GM23248 (cell line): ENCODE results near the gene DPP9. TPM values are rescaled to one million over a fixed set of nuclear protein-coding genes. Genes with fewer than 3 reads are reported as not detected.
"Not testable (repeated sequence)": the region's sequence is repeated elsewhere in the genome, so short reads cannot be mapped to it uniquely, and the experiment has no call there.

Source experiments
- DNase-seq: peaks from one replicate; pipeline ENCODE4 v3.0.0-alpha.2; 2015
- H2AFZ ChIP-seq: fragments of 200-600 bp; sonication (generic); 2 replicates; pipeline ENCODE4 v1.6.1; 2016; ENCODE audit warnings: antibody characterized with exemption
- H3F3A ChIP-seq: fragments of 200-600 bp; sonication (generic); 2 replicates; pipeline ENCODE4 v1.6.1; 2016; ENCODE audit warnings: mild to moderate bottlenecking, antibody characterized with exemption, mixed run types; ENCODE audit not compliant: insufficient read depth
- H3K27ac ChIP-seq: fragments of 200-600 bp; sonication (generic); 2 replicates; pipeline ENCODE4 v1.5.1; 2016; ENCODE audit warnings: mild to moderate bottlenecking
- H3K27me3 ChIP-seq: fragments of 200-600 bp; sonication (generic); replicated peaks from 2 replicates; pipeline ENCODE4 v1.6.1; 2016; ENCODE audit warnings: mild to moderate bottlenecking; ENCODE audit not compliant: insufficient read depth
- H3K36me3 ChIP-seq: fragments of 200-600 bp; sonication (generic); 2 replicates; pipeline ENCODE4 v1.6.1; 2016; ENCODE audit warnings: low read depth, mild to moderate bottlenecking
- H3K4me1 ChIP-seq: fragments of 200-600 bp; sonication (generic); 2 replicates; pipeline ENCODE4 v1.6.1; 2016; ENCODE audit warnings: mild to moderate bottlenecking; ENCODE audit not compliant: insufficient read depth
- H3K4me2 ChIP-seq: fragments of 200-600 bp; sonication (generic); one replicate; pipeline ENCODE4 v1.6.1; 2016; ENCODE audit warnings: mild to moderate bottlenecking; ENCODE audit not compliant: unreplicated experiment
- H3K4me3 ChIP-seq: fragments of 200-600 bp; sonication (generic); 2 replicates; pipeline ENCODE4 v1.5.1; 2016; ENCODE audit warnings: mild to moderate bottlenecking
- H3K79me2 ChIP-seq: fragments of 200-600 bp; sonication (generic); 2 replicates; pipeline ENCODE4 v1.6.1; 2016; ENCODE audit warnings: mild to moderate bottlenecking; ENCODE audit not compliant: insufficient read depth
- H3K9ac ChIP-seq: fragments of 200-600 bp; sonication (generic); 2 replicates; pipeline ENCODE4 v1.6.1; 2016; ENCODE audit warnings: mild to moderate bottlenecking
- H3K9me2 ChIP-seq: fragments of 200-600 bp; sonication (generic); 2 replicates; pipeline ENCODE4 v1.6.1; 2016; ENCODE audit warnings: mixed run types, mild to moderate bottlenecking, moderate library complexity; ENCODE audit not compliant: insufficient read depth
- H3K9me3 ChIP-seq: fragments of 200-600 bp; sonication (generic); one replicate; pipeline ENCODE4 v1.6.1; 2017; ENCODE audit warnings: low read depth
- H4K20me1 ChIP-seq: fragments of 200-600 bp; sonication (generic); 2 replicates; pipeline ENCODE4 v1.6.0; 2016; ENCODE audit not compliant: insufficient read depth
- EZH2 ChIP-seq: fragments of 200-600 bp; sonication (generic); IDR thresholded peaks from 2 replicates; pipeline ENCODE4 v1.6.1; 2018; ENCODE audit warnings: antibody characterized with exemption, mild to moderate bottlenecking; ENCODE audit not compliant: insufficient read depth, poor library complexity, severe bottlenecking
- EZH2phosphoT487 ChIP-seq: fragments of 200-600 bp; sonication (generic); IDR thresholded peaks from 2 replicates; pipeline ENCODE4 v1.6.1; 2018; ENCODE audit warnings: antibody characterized with exemption, moderate library complexity, mild to moderate bottlenecking, low read depth; ENCODE audit not compliant: insufficient read depth
- WGBS, 2 experiments: methylation state at CpG; one replicate each; pipeline ENCODE4 v1.1.6; 2015 to 2017; ENCODE audit warnings: low lambda C conversion rate in 2 of 2, low coverage in 1 of 2; ENCODE audit errors: missing lambda C conversion rate in 2 of 2; 5-methylcytosine and 5-hydroxymethylcytosine counted together
- in situ Hi-C: fragments of 300-500 bp; cut with MboI; formaldehyde crosslinking; loops from 2 replicates; pipeline ENCODE4 v1.15.0; 2020
- polyA plus RNA-seq: library from polyadenylated mRNA; unstranded; fragments of >200 nt; fragmentation: Nextera tagmentation; extraction: Ambion mirVana; gene quantifications from 2 replicates; pipeline ENCODE4 v1.2.1, GENCODE V29; 2016
- total RNA-seq: library from RNA; depleted of rRNA; stranded (reverse); fragments of >200 nt; shearing (Covaris generic); gene quantifications from 2 replicates; pipeline ENCODE4 v1.2.3, GENCODE V29; 2014

DPP9 gene
- total and polyA plus RNA-seq, 2 experiments from 2014 or later: 33.0 to 50.3 TPM

DNA sequence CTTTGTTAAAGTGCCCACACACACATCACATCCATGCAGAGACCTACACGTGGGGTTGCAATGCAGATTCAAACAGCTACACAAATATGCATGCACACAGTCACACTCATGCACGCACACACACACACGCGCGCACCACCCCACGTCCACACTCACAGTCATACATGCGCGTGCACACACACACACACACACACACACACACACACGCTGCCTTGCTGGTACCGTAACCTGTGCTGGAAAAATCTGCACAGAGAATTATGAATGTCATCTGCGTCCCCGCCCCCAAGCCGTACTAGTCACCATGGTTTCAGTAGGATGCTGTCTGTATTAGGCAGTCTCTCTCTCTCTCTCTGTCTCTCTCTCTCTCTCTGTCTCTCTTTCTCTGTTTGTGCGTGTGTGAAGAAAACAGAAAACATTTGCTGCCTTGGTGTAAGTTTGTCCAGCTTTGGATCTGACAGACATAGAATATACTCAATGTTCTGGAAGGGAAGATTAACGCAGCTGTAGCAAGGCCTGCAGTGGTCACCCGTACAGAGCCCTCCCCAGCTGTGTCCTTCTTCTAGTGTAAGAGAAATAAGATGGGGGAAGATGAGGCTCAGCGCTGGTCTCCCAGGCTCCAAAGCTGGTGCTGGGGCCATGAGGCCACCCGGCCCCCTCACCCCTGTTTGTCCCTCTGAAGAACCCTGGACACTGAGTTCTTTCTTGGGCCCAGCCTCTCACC is 26.4 kb upstream of the DPP9 start:
- Histone ChIP-seq H3K9me3 (no peaks in the 10 kb centered on the region), H3F3A (peaks cover 2% of the 10 kb centered on the region; the same call in 1 of the 2 replicates), H2AFZ (no peak overlapping the region), H3K9me2 (no peaks in the 10 kb centered on the region), H3K36me3 (no peaks in the 10 kb centered on the region), H3K4me3 (no peak overlapping the region), H4K20me1 (no peaks in the 10 kb centered on the region), H3K4me1 (peaks cover 4% of the 10 kb centered on the region; the same call in 1 of the 2 replicates), H3K79me2 (no peaks in the 10 kb centered on the region), H3K27me3 (no peaks in the 10 kb centered on the region; the same call in 1 of the 2 replicates), H3K4me2 (no peak overlapping the region), H3K9ac (no peak overlapping the region), H3K27ac (no peak overlapping the region)
- in situ Hi-C loops: no loop called here
- TF ChIP-seq EZH2phosphoT487 (no peak), EZH2 (no peak)
- no peak for DNase-seq
- WGBS, 2 experiments: 59 to 61% methylated on average over 18 of the region's 18 CpGs

DNA sequence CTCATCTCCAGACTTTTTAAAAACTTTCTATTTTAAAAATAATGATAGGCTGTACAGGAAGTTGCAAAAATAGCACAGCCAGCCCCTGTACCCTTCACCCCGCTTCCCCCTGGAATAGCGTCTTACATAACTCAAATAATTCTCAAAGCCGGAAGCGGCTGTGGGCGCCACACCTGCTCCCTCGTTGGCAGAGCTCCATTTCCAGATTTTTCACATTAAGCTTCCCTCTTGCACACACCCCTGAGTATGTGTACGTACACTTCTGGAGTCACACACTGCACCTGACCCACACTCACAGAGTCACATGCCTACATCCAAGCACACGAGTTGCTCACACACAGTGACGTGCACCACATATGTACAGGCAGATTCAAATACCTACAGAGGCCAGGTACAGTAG is 24.9 kb upstream of the DPP9 start:
- no peaks in the 10 kb centered on the region for H3K36me3 ChIP-seq
- H3K9me3 ChIP-seq: no peaks in the 10 kb centered on the region
- peaks cover 9% of the 10 kb centered on the region for H3F3A ChIP-seq
- no peak overlapping the region for H3K27ac ChIP-seq
- no peaks in the 10 kb centered on the region; the same call in 1 of the 2 replicates for H3K27me3 ChIP-seq
- 45 to 56% methylated on average over 9 of the region's 9 CpGs for WGBS, 2 experiments
- H3K9me2 ChIP-seq: no peaks in the 10 kb centered on the region
- H2AFZ ChIP-seq: no peak overlapping the region
- H3K4me1 ChIP-seq: peaks cover 11% of the 10 kb centered on the region
- H3K4me2 ChIP-seq: no peak overlapping the region
- no peak for TF ChIP-seq EZH2
- no peak for TF ChIP-seq EZH2phosphoT487
- no peak for DNase-seq
- H3K9ac ChIP-seq: no peak overlapping the region
- H4K20me1 ChIP-seq: no peaks in the 10 kb centered on the region
- in situ Hi-C loops: no loop called here
- H3K4me3 ChIP-seq: no peak overlapping the region
- no peaks in the 10 kb centered on the region for H3K79me2 ChIP-seq

DNA sequence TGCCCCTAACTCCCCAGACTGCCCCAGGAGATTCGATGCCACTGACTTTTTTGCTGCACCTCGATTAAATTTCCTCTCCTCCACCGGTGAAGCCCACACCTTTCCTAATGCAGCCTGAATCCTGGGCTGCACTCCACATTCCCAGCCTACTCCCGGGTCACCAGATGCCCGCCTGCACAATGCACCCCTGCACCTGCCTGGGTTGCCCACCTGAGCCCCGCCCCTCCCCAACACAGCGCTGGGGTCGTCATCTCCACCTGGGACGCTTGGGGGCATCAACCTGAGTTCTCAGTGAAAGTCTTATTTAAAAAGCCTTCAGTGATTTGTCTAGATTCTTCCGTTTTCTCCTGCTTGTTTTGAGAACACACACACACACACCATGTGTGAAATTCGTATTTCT is 24.5 kb upstream of the DPP9 start:
- H3K9ac ChIP-seq: no peak overlapping the region
- H3K4me3 ChIP-seq: no peak overlapping the region
- H3K4me1 ChIP-seq: peaks cover 11% of the 10 kb centered on the region
- H3K27me3 ChIP-seq: no peaks in the 10 kb centered on the region; the same call in 1 of the 2 replicates
- TF ChIP-seq EZH2phosphoT487: no peak
- no peak for TF ChIP-seq EZH2
- DNase-seq: no peak
- no peak overlapping the region for H3K27ac ChIP-seq
- H3K9me3 ChIP-seq: no peaks in the 10 kb centered on the region
- no peak overlapping the region for H2AFZ ChIP-seq
- H3K4me2 ChIP-seq: no peak overlapping the region
- no peaks in the 10 kb centered on the region for H3K9me2 ChIP-seq
- H3F3A ChIP-seq: peaks cover 9% of the 10 kb centered on the region
- in situ Hi-C loops: no loop called here
- WGBS, 2 experiments: 45 to 47% methylated on average over 11 of the region's 11 CpGs
- no peaks in the 10 kb centered on the region for H3K79me2 ChIP-seq
- no peaks in the 10 kb centered on the region for H4K20me1 ChIP-seq
- H3K36me3 ChIP-seq: no peaks in the 10 kb centered on the region

DNA sequence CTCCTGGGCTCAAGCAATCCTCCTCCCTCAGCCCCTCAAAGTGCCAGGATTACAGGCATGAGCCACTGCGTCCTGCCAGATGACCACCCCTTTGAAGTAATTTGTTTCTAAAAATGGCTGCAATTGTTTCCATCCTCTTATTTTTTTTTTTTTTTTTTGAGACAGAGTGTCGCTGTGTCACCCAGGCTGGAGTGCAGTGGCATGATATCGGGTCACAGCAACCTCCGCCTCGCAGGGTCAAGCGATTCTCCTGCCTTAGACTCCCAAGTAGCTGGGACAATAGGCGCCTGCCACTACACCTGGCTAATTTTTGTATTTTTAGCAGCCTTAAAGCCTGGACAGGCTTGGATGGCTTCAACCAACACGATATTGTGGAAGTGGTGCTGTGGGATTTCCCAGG is 22.3 kb upstream of the DPP9 start:
- no peak overlapping the region for H2AFZ ChIP-seq
- in situ Hi-C loops: no loop called here
- no peak for DNase-seq
- 84 to 89% methylated on average over 8 of the region's 8 CpGs for WGBS, 2 experiments
- peaks cover 9% of the 10 kb centered on the region for H3F3A ChIP-seq
- H3K9me3 ChIP-seq: no peaks in the 10 kb centered on the region
- H3K27me3 ChIP-seq: no peaks in the 10 kb centered on the region; the same call in 1 of the 2 replicates
- H3K36me3 ChIP-seq: no peaks in the 10 kb centered on the region
- no peak overlapping the region for H3K4me2 ChIP-seq
- H3K4me1 ChIP-seq: peaks cover 14% of the 10 kb centered on the region
- H3K9ac ChIP-seq: no peak overlapping the region
- no peak overlapping the region for H3K27ac ChIP-seq
- H3K79me2 ChIP-seq: no peaks in the 10 kb centered on the region
- H3K4me3 ChIP-seq: no peak overlapping the region
- H3K9me2 ChIP-seq: no peaks in the 10 kb centered on the region
- H4K20me1 ChIP-seq: no peaks in the 10 kb centered on the region
- TF ChIP-seq EZH2 (no peak), EZH2phosphoT487 (no peak)

DNA sequence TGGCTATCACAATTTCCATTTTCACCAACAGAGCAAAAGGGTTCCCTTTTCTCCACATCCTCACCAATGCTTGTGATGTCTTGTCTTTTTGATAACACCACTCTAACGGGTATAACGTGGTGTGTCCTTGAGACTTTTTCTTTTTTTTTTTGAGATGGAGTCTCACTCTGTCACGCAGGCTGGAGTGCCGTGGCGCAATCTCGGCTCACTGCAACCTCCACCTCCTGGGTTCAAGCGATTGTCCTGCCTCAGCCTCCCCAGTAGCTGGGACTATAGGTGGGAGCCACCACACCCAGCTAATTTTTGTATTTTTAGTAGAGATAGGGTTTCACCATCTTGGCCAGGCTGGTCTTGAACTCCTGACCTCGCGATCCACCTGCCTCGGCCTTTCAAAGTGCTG is 21.5 kb upstream of the DPP9 start:
- H3F3A ChIP-seq, H4K20me1 ChIP-seq, H3K79me2 ChIP-seq, H3K9me3 ChIP-seq, DNase-seq, H3K27me3 ChIP-seq, H3K9me2 ChIP-seq, H3K36me3 ChIP-seq, in situ Hi-C loops: not testable (repeated sequence)
- peak overlapping the region; percentile 46; the same call in 1 of the 2 replicates for H2AFZ ChIP-seq
- H3K27ac ChIP-seq: peak overlapping the region; percentile 54
- H3K4me1 ChIP-seq: peaks cover 14% of the 10 kb centered on the region
- peak overlapping the region; percentile 17; the same call in 1 of the 2 replicates for H3K4me3 ChIP-seq
- peak overlapping the region; percentile 16 for H3K4me2 ChIP-seq
- H3K9ac ChIP-seq: peak overlapping the region; percentile 23; the same call in 1 of the 2 replicates
- WGBS, 2 experiments: 47 to 48% methylated on average over 10 of the region's 10 CpGs
